ENCODE results near the gene LAMA5.

- TF ChIP-seq, protein P1, sequence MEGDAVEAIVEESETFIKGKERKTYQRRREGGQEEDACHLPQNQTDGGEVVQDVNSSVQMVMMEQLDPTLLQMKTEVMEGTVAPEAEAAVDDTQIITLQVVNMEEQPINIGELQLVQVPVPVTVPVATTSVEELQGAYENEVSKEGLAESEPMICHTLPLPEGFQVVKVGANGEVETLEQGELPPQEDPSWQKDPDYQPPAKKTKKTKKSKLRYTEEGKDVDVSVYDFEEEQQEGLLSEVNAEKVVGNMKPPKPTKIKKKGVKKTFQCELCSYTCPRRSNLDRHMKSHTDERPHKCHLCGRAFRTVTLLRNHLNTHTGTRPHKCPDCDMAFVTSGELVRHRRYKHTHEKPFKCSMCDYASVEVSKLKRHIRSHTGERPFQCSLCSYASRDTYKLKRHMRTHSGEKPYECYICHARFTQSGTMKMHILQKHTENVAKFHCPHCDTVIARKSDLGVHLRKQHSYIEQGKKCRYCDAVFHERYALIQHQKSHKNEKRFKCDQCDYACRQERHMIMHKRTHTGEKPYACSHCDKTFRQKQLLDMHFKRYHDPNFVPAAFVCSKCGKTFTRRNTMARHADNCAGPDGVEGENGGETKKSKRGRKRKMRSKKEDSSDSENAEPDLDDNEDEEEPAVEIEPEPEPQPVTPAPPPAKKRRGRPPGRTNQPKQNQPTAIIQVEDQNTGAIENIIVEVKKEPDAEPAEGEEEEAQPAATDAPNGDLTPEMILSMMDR (IDR thresholded peaks at IDR 0.05), result no peak
- TF ChIP-seq EZH2phosphoT487 (IDR thresholded peaks at IDR 0.05), result no peak
These were observed 40.9 kb upstream of the LAMA5 start for GRCh38 chr20:62408055-62408454.

Measured in neural progenitor cell (in vitro differentiated cells).